AG08396 (cell line): Measurements from ENCODE around the gene MAN1C1.
A peak's percentile ranks its signal among the peaks of the same experiment; 100 is the strongest.
"Not testable (repeated sequence)": the region's sequence is repeated elsewhere in the genome, so short reads cannot be mapped to it uniquely, and the experiment has no call there.

Source experiments
- DNase-seq: peaks from one replicate; pipeline ENCODE4 v3.0.0; 2012; ENCODE audit warnings: low spot score, mixed read lengths

The MAN1C1 gene

GRCh38 chr1:25583519-25584370 is 32.8 kb upstream of the MAN1C1 start:
- DNase-seq, result no peak

GRCh38 chr1:25586181-25586588 is 30.4 kb upstream of the MAN1C1 start:
- no peak for DNase-seq

GRCh38 chr1:25587290-25587689 is 29.3 kb upstream of the MAN1C1 start:
- no peak for DNase-seq

DNA sequence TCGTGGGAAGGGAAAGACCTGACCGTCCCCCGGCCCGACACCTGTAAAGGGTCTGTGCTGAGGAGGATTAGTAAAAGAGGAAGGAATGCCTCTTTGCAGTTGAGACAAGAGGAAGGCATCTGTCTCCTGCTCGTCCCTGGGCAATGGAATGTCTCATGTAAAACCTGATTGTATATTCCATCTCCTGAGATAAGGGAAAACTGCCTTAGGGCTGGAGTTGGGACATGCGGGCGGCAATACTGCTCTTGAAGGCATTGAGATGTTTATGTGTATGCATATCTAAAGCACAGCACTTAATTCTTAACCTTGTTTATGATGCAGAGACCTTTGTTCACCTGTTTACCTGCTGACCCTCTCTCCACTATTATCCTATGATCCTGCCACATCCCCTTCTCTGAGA is 28.4 kb upstream of the MAN1C1 start:
- not testable (repeated sequence) for DNase-seq

DNA sequence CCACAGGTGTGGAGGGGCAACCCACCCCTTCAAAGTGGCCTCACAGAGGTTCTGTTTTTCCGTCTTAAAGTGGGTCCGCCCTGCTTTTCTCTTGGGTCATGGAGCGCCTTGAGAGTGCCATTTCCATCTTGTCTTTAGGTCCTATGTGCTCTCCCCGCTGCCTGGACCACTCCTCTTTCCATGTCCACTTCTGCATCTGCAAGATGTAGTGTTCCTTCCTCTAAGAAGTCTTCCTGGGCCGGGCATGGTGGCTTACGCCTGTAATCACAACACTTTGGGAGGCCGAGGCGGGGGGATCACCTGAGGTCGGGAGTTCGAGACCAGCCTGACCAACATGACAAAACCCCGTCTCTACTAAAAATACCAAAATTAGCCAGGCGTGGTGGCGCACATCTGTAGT is 27.8 kb upstream of the MAN1C1 start:
- DNase-seq, result not testable (repeated sequence)

GRCh38 chr1:25590096-25590824 is 26.3 kb upstream of the MAN1C1 start:
- DNase-seq, result peak; percentile 53

GRCh38 chr1:25593861-25594260 is 22.7 kb upstream of the MAN1C1 start:
- DNase-seq, result no peak

DNA sequence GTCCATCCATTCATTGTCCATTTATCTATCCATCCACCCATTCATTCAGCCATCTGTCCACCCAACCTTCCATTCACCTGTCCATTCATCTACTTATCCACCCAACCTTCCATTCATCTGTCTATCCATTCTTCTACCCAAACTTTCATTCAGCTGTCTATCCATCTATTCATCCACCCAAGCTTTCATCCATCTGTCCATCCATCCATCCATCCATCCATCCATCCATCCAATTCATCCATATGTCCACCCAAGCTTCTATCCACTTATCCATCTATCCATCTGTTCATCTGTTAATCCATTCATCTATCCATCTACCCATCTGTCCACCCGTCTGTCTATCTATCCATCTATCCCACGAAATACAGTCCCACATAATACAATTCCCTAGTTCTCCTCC is 21.6 kb upstream of the MAN1C1 start:
- no peak for DNase-seq

DNA sequence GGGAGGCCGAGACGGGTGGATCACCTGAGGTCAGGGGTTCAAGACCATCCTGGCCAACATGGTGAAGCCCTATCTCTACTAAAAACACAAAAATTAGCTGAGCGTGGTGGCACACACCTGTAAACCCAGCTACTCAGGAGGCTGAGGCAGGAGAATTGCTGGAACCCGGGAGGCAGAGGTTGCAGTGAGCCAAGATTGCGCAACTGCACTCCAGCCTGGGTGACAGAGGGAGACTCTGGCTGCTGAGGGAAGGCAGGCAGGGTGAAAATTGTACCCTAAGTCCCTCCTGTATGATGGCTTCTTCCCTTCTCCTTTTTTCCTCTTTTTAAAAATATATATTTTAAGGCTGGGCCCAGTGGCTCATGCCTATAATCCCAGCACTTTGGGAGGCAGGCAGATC is 19.9 kb upstream of the MAN1C1 start:
- not testable (repeated sequence) for DNase-seq

- DNase-seq, result no peak
Measured at GRCh38 chr1:25598879-25599278, 17.7 kb upstream of the MAN1C1 start.

- DNase-seq, result no peak
Measured at GRCh38 chr1:25599969-25600610, 16.5 kb upstream of the MAN1C1 start.

- DNase-seq, result not testable (repeated sequence)
Measured at GRCh38 chr1:25600971-25601699, 15.5 kb upstream of the MAN1C1 start.

- not testable (repeated sequence) for DNase-seq
Measured at GRCh38 chr1:25603779-25604538, 12.6 kb upstream of the MAN1C1 start.

DNA sequence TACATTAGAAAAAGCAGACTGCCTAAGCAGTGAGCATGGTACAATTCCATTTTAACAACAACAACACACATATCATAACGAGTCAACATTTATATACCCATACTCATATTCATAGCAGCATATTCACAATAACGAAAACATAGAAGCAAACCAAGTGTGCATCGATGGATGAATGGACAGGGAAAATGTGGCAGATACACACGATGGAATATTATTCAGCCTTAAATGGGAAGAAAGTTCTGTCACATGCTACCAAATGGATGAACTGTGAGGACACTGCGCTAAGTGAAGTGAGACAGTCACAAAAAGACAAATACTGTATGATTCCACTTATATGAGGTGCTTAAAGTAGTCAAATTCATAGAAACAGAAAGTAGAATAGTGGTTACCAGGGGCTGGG is 9.5 kb upstream of the MAN1C1 start:
- DNase-seq, result no peak

- peak; percentile 82 for DNase-seq
Measured at GRCh38 chr1:25608488-25609178, 8.0 kb upstream of the MAN1C1 start.

DNA sequence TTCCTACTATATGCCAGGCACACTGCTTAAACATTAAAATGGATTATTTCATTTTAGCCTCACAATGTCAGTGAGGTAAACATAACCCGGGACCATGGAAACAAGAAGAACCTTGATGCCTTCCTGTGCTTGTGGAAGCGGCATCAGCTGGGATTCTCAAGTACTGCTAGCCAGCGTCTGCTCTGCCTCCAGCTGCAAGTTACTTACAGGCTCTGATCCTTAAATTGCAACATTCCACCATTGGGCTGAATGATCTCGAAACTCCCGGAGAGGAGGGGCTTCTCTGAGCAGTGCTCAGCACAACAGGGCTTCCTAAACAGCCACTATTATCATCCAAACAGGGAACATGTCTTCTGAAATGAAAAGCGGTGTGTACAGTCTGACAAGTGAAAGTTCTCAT is 6.7 kb upstream of the MAN1C1 start:
- no peak for DNase-seq

- peak; percentile 46 for DNase-seq
Measured at GRCh38 chr1:25610822-25611630, 5.6 kb upstream of the MAN1C1 start.

DNA sequence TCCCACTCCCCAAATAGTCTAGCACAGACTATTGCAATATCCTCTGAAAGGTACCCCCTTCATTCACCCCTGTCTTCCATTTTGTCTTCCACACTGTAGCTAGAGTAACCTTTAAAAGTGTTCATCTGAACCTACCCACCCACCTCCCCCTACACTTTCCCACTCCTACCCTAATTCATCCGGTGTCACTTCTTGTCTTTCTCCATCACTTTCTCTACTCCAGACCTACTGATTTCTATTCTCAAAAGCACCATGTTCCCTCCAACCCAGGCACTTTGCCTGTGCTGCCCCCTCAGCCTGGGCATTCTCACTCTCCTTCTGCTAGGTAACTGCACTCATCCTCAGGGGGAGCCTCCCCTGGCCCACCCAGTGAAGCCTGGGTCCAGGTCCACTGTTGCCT is 4.7 kb upstream of the MAN1C1 start:
- DNase-seq, result no peak

GRCh38 chr1:25612421-25612820 is 4.2 kb upstream of the MAN1C1 start:
- no peak for DNase-seq

DNA sequence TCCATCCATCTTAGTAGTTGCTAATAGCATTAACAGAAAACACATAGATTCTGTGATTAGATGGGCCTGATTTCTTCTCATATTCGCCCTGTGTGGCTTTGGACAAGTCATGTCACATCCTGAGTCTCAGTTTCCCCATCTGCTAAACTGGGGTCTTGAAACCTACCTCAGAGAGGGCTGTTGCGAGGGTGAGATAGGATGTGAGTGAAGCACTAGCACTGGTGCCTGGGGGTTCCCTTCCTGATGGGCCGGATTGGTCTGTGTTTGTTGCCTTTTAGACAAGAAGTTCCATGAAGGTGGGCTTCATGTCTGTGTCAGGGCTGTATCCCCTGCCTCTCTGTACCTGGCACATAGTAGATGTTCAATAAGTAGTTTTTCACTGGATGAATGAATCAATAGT is 3.5 kb upstream of the MAN1C1 start:
- DNase-seq, result no peak
